ENCODE data around the gene BSG. TPM values are rescaled to one million over a fixed set of nuclear protein-coding genes. Genes with fewer than 3 reads are reported as not detected.

The BSG gene
- total and polyA plus RNA-seq, 2 of the 4 experiments (the other 2 are of a cell fraction): 130 to 698 TPM

DNA sequence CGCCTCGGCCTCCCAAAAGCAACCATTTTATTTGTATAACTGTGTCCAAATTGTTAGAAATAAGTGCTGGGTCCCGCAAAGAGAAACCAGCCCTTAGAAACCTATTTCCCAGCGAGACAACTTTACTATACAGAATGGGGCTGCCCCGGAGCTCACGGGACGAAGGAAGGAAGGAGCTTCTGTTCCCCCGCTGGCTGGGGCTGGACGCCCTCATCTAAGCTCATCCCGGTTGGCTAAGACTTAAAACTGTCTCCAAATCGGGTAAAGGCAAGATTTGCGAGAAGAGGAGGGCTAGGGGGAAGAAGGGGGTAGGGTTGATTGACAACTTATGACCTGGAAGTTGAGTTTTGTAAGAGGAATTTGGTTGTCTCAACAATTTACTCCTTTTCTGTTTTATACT, 12.3 kb upstream of the BSG start:
- no peak for TF ChIP-seq RCOR1 (IDR thresholded peaks at IDR 0.05; ENCODE audit: insufficient replicate concordance, low read length)
- no peak for TF ChIP-seq ELK1 (IDR thresholded peaks at IDR 0.05; ENCODE audit: borderline replicate concordance, low read depth, low read length)
- no peak for TF ChIP-seq SMC3 (IDR thresholded peaks at IDR 0.05; ENCODE audit: low read depth, low read length)
- no peak for TF ChIP-seq BHLHE40 (IDR thresholded peaks at IDR 0.05; ENCODE audit: low read depth, low read length)
- no peak for TF ChIP-seq RFX5 (IDR thresholded peaks at IDR 0.05; ENCODE audit: low read depth, low read length)
- TF ChIP-seq RAD21 (IDR thresholded peaks at IDR 0.05; ENCODE audit: low read length): no peak
- no peak for TF ChIP-seq MAFK (IDR thresholded peaks at IDR 0.05; ENCODE audit: low read depth, low read length)
- no peak for TF ChIP-seq POLR2A (IDR thresholded peaks at IDR 0.05; ENCODE audit: low read depth, low read length)
- BruUV-seq (replicated peaks): no TSS peak
- WGBS, 2 experiments (ENCODE audit: extremely low coverage in 2 of 2, insufficient read length in 1 of 2): no CpG with 5 or more reads among the region's 12 CpGs
- H2AFZ ChIP-seq (replicated peaks; ENCODE audit: low read length, poor library complexity): no peak overlapping the region
- H2BK20ac ChIP-seq (ENCODE audit: low read depth, low read length): no peak overlapping the region
- no peak overlapping the region for H2BK5ac ChIP-seq (ENCODE audit: low read depth, low read length, poor library complexity, severe bottlenecking)
- ATAC-seq (ENCODE audit: low read depth) (no peak), DNase-seq (no peak)
- H3K79me1 ChIP-seq (ENCODE audit: low read depth in 1 of 2, low read length in 2 of 2): no peaks in the 10 kb centered on the region
- H2AK9ac ChIP-seq (replicated peaks; ENCODE audit: low read depth, low read length, poor library complexity): no peak overlapping the region
- H4K5ac ChIP-seq (ENCODE audit: low read depth, low read length): no peak overlapping the region
- H4K8ac ChIP-seq (ENCODE audit: low read depth in 2 of 2, low read length in 2 of 2): no peak overlapping the region
- H3K27me3 ChIP-seq (ENCODE audit: control insufficient read depth, insufficient read depth, low read length): no peaks in the 10 kb centered on the region
- no peak overlapping the region for H3K56ac ChIP-seq (ENCODE audit: extremely low read depth, insufficient read depth, low read length)
- no peak overlapping the region for H3K18ac ChIP-seq (ENCODE audit: low read depth, low read length)
- intact Hi-C loops (cut with micrococcal nuclease) (no loop called here), dilution Hi-C loops (cut with HindIII; ENCODE audit: low sequenced_read_pairs, unreplicated experiment) (no loop called here), in situ Hi-C loops (cut with MboI; ENCODE audit: low sequenced_read_pairs) (no loop called here)
- H3K27ac ChIP-seq (ENCODE audit: insufficient read depth, low read length): no peak overlapping the region
- no peaks in the 10 kb centered on the region for H4K20me1 ChIP-seq (ENCODE audit: insufficient read depth, low read length)
- H3K4me2 ChIP-seq (ENCODE audit: low read depth, low read length): no peak overlapping the region
- H3K4me1 ChIP-seq (ENCODE audit: control insufficient read depth, insufficient read depth, low read length): peaks cover 6% of the 10 kb centered on the region; the same call in 1 of the 2 replicates
- ChIA-PET POLR2A (ENCODE audit: unreplicated experiment) (no interaction called here), CTCF (no interaction called here)
- no peak overlapping the region for H2BK120ac ChIP-seq (ENCODE audit: low read depth, low read length)
- H3K9me3 ChIP-seq (ENCODE audit: control insufficient read depth, insufficient read depth, low read length): no peaks in the 10 kb centered on the region
- H3K9me1 ChIP-seq (ENCODE audit: insufficient read depth, low read length): no peaks in the 10 kb centered on the region
- no peak overlapping the region for H3K4ac ChIP-seq (ENCODE audit: low read depth, low read length)
- H4K91ac ChIP-seq (ENCODE audit: insufficient read depth, low read depth, low read length): no peak overlapping the region
- H2BK15ac ChIP-seq (ENCODE audit: low read depth, low read length): no peak overlapping the region
- no peak overlapping the region for H3K23ac ChIP-seq (ENCODE audit: low read depth, low read length)
- no peak overlapping the region for H3K9ac ChIP-seq (ENCODE audit: low read depth, low read length)
- no peaks in the 10 kb centered on the region for H3K36me3 ChIP-seq (ENCODE audit: control insufficient read depth, insufficient read depth, low read length)
- H2AK5ac ChIP-seq (ENCODE audit: low read depth, low read length): no peak overlapping the region
- no peak overlapping the region for H3K14ac ChIP-seq (replicated peaks; ENCODE audit: low read depth, low read length)
- H3K4me3 ChIP-seq (ENCODE audit: insufficient read depth, low read depth, low read length): no peak overlapping the region
